Fibroblast of skin of abdomen (primary cell): ENCODE results near the gene FOXO1. TPM values are rescaled to one million over a fixed set of nuclear protein-coding genes. Genes with fewer than 3 reads are reported as not detected.
"Not testable (repeated sequence)": the region's sequence is repeated elsewhere in the genome, so short reads cannot be mapped to it uniquely, and the experiment has no call there.

Source experiments
- DNase-seq: peaks from one replicate; pipeline ENCODE4 v3.0.0-alpha.2; 2013
- polyA plus RNA-seq, 2 experiments: library from polyadenylated mRNA; unstranded; fragments of 120-200 nt; gene quantifications; one replicate each; pipeline ENCODE4 v1.2.1, GENCODE V29; 2013; ENCODE audit not compliant: insufficient read length in 2 of 2

FOXO1 gene
- polyA plus RNA-seq (2013, experiment 1 of 2; ENCODE audit: insufficient read length) = 3.6 TPM
- polyA plus RNA-seq (2013, experiment 2 of 2; ENCODE audit: insufficient read length) = 3.1 TPM

- DNase-seq = peak; percentile 91
Observed at GRCh38 chr13:40666045-40666932, at the start of gene FOXO1. TSS of gene FOXO1 (minus strand) at chr13:40666641. CDS start at chr13:40666212, 429 bp downstream.

- DNase-seq = not testable (repeated sequence)
Observed at GRCh38 chr13:40714433-40714832, 48.0 kb upstream of the FOXO1 start.

GRCh38 chr13:40706439-40706838, 40.0 kb upstream of the FOXO1 start:
- DNase-seq = no peak

- DNase-seq = no peak
Observed at GRCh38 chr13:40697711-40698110, 31.3 kb upstream of the FOXO1 start.

GRCh38 chr13:40694426-40694825, 28.0 kb upstream of the FOXO1 start:
- DNase-seq = no peak

- DNase-seq = peak; percentile 31
Observed at GRCh38 chr13:40692946-40693345, 26.5 kb upstream of the FOXO1 start.

GRCh38 chr13:40688781-40689180, 22.3 kb upstream of the FOXO1 start:
- no peak for DNase-seq

GRCh38 chr13:40682449-40683240, 16.2 kb upstream of the FOXO1 start:
- peak; percentile 19 for DNase-seq

GRCh38 chr13:40681341-40682146, 15.1 kb upstream of the FOXO1 start:
- DNase-seq = no peak

GRCh38 chr13:40680659-40681323, 14.3 kb upstream of the FOXO1 start:
- no peak for DNase-seq

GRCh38 chr13:40679480-40679985, 13.1 kb upstream of the FOXO1 start:
- DNase-seq = no peak

GRCh38 chr13:40677064-40677463, 10.6 kb upstream of the FOXO1 start:
- DNase-seq = no peak

- no peak for DNase-seq
Observed at GRCh38 chr13:40676007-40676406, 9.6 kb upstream of the FOXO1 start.

GRCh38 chr13:40673414-40673813, 7.0 kb upstream of the FOXO1 start:
- DNase-seq = no peak

- DNase-seq = peak; percentile 25
Observed at GRCh38 chr13:40672765-40673397, 6.4 kb upstream of the FOXO1 start.

GRCh38 chr13:40671956-40672764, 5.7 kb upstream of the FOXO1 start:
- peak; percentile 75 for DNase-seq

GRCh38 chr13:40670307-40670706, 3.9 kb upstream of the FOXO1 start:
- no peak for DNase-seq

- no peak for DNase-seq
Observed at GRCh38 chr13:40668335-40668734, 1.9 kb upstream of the FOXO1 start.

- DNase-seq = no peak
Observed at GRCh38 chr13:40667622-40667978, 1.2 kb upstream of the FOXO1 start.

- DNase-seq = no peak
Observed at GRCh38 chr13:40666933-40667621, 636 bp upstream of the FOXO1 start.
